ENCODE measurements around the gene PRKAR2B.

GRCh38 chr7:107125475-107125874 lies 81.0 kb downstream of the PRKAR2B start:
- TF ChIP-seq EZH2phosphoT487 (IDR thresholded peaks at IDR 0.05; ENCODE audit: insufficient read depth, low read depth) (no peak), EZH2 (IDR thresholded peaks at IDR 0.05; ENCODE audit: insufficient read depth, poor library complexity, severe bottlenecking) (no peak)

Data from GM23248 (cell line).